GM23338 (cell line): ENCODE measurements around the gene MESD. TPM values are rescaled to one million over a fixed set of nuclear protein-coding genes. Genes with fewer than 3 reads are reported as not detected.

Experiments used
- ATAC-seq: fragments of 200-7000 bp; cut with Tn5 transposase; 3 replicates; pipeline ENCODE4 v1.9.1; 2020
- DNase-seq: peaks from one replicate; pipeline ENCODE4 v3.0.0-alpha.2; 2015; ENCODE audit warnings: low spot score
- H2AFZ ChIP-seq: fragments of 200-600 bp; sonication (generic); 2 replicates; pipeline ENCODE4 v1.8.0; 2016; ENCODE audit warnings: antibody characterized with exemption, mild to moderate bottlenecking, moderate library complexity
- H3F3A ChIP-seq: fragments of 200-600 bp; sonication (generic); replicated peaks from 2 replicates; pipeline ENCODE4 v1.8.0; 2017; ENCODE audit warnings: antibody characterized with exemption, mixed run types, low read depth
- H3K27ac ChIP-seq: fragments of 200-600 bp; sonication (generic); 2 replicates; pipeline ENCODE4 v1.6.1; 2016; ENCODE audit warnings: low read depth
- H3K27me3 ChIP-seq: fragments of 200-600 bp; sonication (generic); 2 replicates; pipeline ENCODE4 v1.8.0; 2016; ENCODE audit warnings: mild to moderate bottlenecking, mixed run types, moderate library complexity; ENCODE audit not compliant: insufficient read depth
- H3K36me3 ChIP-seq: fragments of 200-600 bp; sonication (generic); 2 replicates; pipeline ENCODE4 v1.8.0; 2016; ENCODE audit warnings: mild to moderate bottlenecking; ENCODE audit not compliant: insufficient read depth
- H3K4me1 ChIP-seq: fragments of 200-600 bp; sonication (generic); 2 replicates; pipeline ENCODE4 v1.8.0; 2016; ENCODE audit warnings: mild to moderate bottlenecking, moderate library complexity; ENCODE audit not compliant: insufficient read depth
- H3K4me2 ChIP-seq: fragments of 200-600 bp; sonication (generic); 2 replicates; pipeline ENCODE4 v1.7.1; 2017; ENCODE audit warnings: mixed run types
- H3K4me3 ChIP-seq: fragments of 200-600 bp; sonication (generic); 2 replicates; pipeline ENCODE4 v1.6.1; 2016; ENCODE audit warnings: mixed run types
- H3K79me2 ChIP-seq: fragments of 200-600 bp; sonication (generic); replicated peaks from 2 replicates; pipeline ENCODE4 v1.8.0; 2017; ENCODE audit warnings: mild to moderate bottlenecking; ENCODE audit not compliant: insufficient read depth
- H3K9me2 ChIP-seq: fragments of 200-600 bp; sonication (generic); 2 replicates; pipeline ENCODE4 v1.8.0; 2017; ENCODE audit not compliant: insufficient read depth
- H4K20me1 ChIP-seq: fragments of 200-600 bp; sonication (generic); replicated peaks from 2 replicates; pipeline ENCODE4 v1.8.0; 2017; ENCODE audit warnings: mild to moderate bottlenecking; ENCODE audit not compliant: insufficient read depth
- H3K27ac Mint-ChIP-seq: 2 replicates; pipeline ENCODE4 v1.8.0; 2020; ENCODE audit warnings: inconsistent platforms, mild to moderate bottlenecking, moderate library complexity, mixed read lengths
- H3K27me3 Mint-ChIP-seq: 3 replicates; pipeline ENCODE4 v1.8.0; 2022; ENCODE audit warnings: low read depth, mild to moderate bottlenecking, moderate library complexity, mixed read lengths, inconsistent platforms; ENCODE audit not compliant: insufficient read depth, poor library complexity
- H3K36me3 Mint-ChIP-seq: 3 replicates; pipeline ENCODE4 v1.8.0; 2021; ENCODE audit warnings: low read depth, mild to moderate bottlenecking, inconsistent platforms, moderate library complexity, mixed read lengths
- H3K4me1 Mint-ChIP-seq: 3 replicates; pipeline ENCODE4 v1.8.0; 2020; ENCODE audit warnings: mild to moderate bottlenecking, inconsistent platforms, mixed read lengths
- H3K4me3 Mint-ChIP-seq: 3 replicates; pipeline ENCODE4 v1.8.0; 2021; ENCODE audit warnings: moderate library complexity, mild to moderate bottlenecking, inconsistent platforms, mixed read lengths
- H3K9me3 Mint-ChIP-seq: 3 replicates; pipeline ENCODE4 v1.8.0; 2020; ENCODE audit warnings: moderate library complexity, mild to moderate bottlenecking, inconsistent platforms, mixed read lengths
- CTCF ChIP-seq, 2 experiments: fragments of 200-600 bp in 1 of 2; sonication (generic) in 1 of 2; conservative IDR thresholded peaks; 2 replicates each; pipeline versions ENCODE4 v1.5.1 to v1.6.1; 2016 to 2017; ENCODE audit warnings: antibody characterized with exemption in 2 of 2, low read depth in 2 of 2, mild to moderate bottlenecking in 2 of 2, moderate library complexity in 1 of 2
- EZH2 ChIP-seq: fragments of 200-600 bp; sonication (generic); IDR thresholded peaks from one replicate; pipeline ENCODE4 v1.8.0; 2017; ENCODE audit warnings: antibody characterized with exemption, mild to moderate bottlenecking, low read depth; ENCODE audit not compliant: unreplicated experiment
- EZH2phosphoT487 ChIP-seq: fragments of 200-600 bp; sonication (generic); IDR thresholded peaks from one replicate; pipeline ENCODE4 v1.8.1; 2018; ENCODE audit warnings: antibody characterized with exemption; ENCODE audit not compliant: unreplicated experiment
- JUNB ChIP-seq: IDR thresholded peaks from one replicate; pipeline ENCODE4 v1.6.1; 2016; ENCODE audit warnings: antibody characterized with exemption; ENCODE audit not compliant: unreplicated experiment
- NANOG ChIP-seq: IDR thresholded peaks from 2 replicates; pipeline ENCODE4 v1.6.1; 2016; ENCODE audit warnings: antibody characterized with exemption, borderline replicate concordance
- REST ChIP-seq: IDR thresholded peaks from one replicate; pipeline ENCODE4 v1.6.1; 2018; ENCODE audit warnings: antibody characterized with exemption; ENCODE audit not compliant: unreplicated experiment
- STAT1 ChIP-seq: IDR thresholded peaks from one replicate; pipeline ENCODE4 v1.6.1; 2016; ENCODE audit warnings: antibody characterized with exemption; ENCODE audit not compliant: unreplicated experiment
- ZNF331 ChIP-seq: fragments of 250-450 bp; sonication (Bioruptor Pico); IDR thresholded peaks from 2 replicates; pipeline ENCODE4 v1.5.0; 2020; ENCODE audit warnings: low read depth, mild to moderate bottlenecking, moderate library complexity
- polyA plus RNA-seq: library from polyadenylated mRNA; unstranded; fragments of >200 nt; fragmentation: Nextera tagmentation; extraction: Ambion mirVana; gene quantifications from 2 replicates; pipeline ENCODE4 v1.2.1, GENCODE V29; 2016
- total RNA-seq: library from RNA; depleted of rRNA; stranded (reverse); fragments of >200 nt; shearing (Covaris generic); gene quantifications from 2 replicates; pipeline ENCODE4 v1.2.3, GENCODE V29; 2014

Gene MESD
- total and polyA plus RNA-seq, 2 experiments from 2014 or later = 25.6 to 52.7 TPM

- TF ChIP-seq REST = no peak
These were observed 6.8 kb downstream of the MESD start (continued) for GRCh38 chr15:80982839-80983238.

- Mint-ChIP-seq H3K36me3 (peaks cover 38% of the 10 kb centered on the region), H3K4me1 (peaks cover 33% of the 10 kb centered on the region), H3K4me3 (no peak overlapping the region), H3K9me3 (no peaks in the 10 kb centered on the region), H3K27ac (no peak overlapping the region), H3K27me3 (peaks cover 5% of the 10 kb centered on the region)
- H3K27ac ChIP-seq = no peak overlapping the region
- H3K27me3 ChIP-seq = no peaks in the 10 kb centered on the region
- peaks cover 37% of the 10 kb centered on the region for H4K20me1 ChIP-seq
- TF ChIP-seq EZH2phosphoT487 (no peak), JUNB (no peak), CTCF (conservative IDR thresholded peaks at IDR 0.05; ENCODE audit: low read depth in 2 of 2) (peak; percentile 61), NANOG (no peak)
- peaks cover 61% of the 10 kb centered on the region for H3K79me2 ChIP-seq
- no peak overlapping the region for H3K4me3 ChIP-seq
- H3K4me1 ChIP-seq = peaks cover 27% of the 10 kb centered on the region
- H2AFZ ChIP-seq = no peak overlapping the region
- H3F3A ChIP-seq = no peaks in the 10 kb centered on the region
- no peak overlapping the region for H3K4me2 ChIP-seq
- DNase-seq (peak; percentile 53), ATAC-seq (peak; percentile 28; the same call in 1 of the 3 replicates)
- H3K36me3 ChIP-seq = peaks cover 12% of the 10 kb centered on the region
- no peaks in the 10 kb centered on the region for H3K9me2 ChIP-seq
These were observed 7.4 kb downstream of the MESD start for GRCh38 chr15:80982205-80982604.

GRCh38 chr15:80979538-80980200 is 9.9 kb downstream of the MESD start:
- H3K4me3 ChIP-seq = no peak overlapping the region
- H3K36me3 ChIP-seq = peaks cover 12% of the 10 kb centered on the region
- H3K4me1 ChIP-seq = peaks cover 4% of the 10 kb centered on the region; the same call in 1 of the 2 replicates
- Mint-ChIP-seq H3K36me3 (peaks cover 41% of the 10 kb centered on the region), H3K27ac (no peak overlapping the region), H3K4me3 (no peak overlapping the region), H3K27me3 (peaks cover 7% of the 10 kb centered on the region), H3K4me1 (peaks cover 21% of the 10 kb centered on the region), H3K9me3 (no peaks in the 10 kb centered on the region)
- peaks cover 61% of the 10 kb centered on the region for H3K79me2 ChIP-seq
- H2AFZ ChIP-seq = no peak overlapping the region
- no peak for DNase-seq
- H3K9me2 ChIP-seq = no peaks in the 10 kb centered on the region
- ATAC-seq = no peak
- no peak overlapping the region for H3K4me2 ChIP-seq
- H3K27ac ChIP-seq = peak overlapping the region; percentile 47; the same call in 1 of the 2 replicates
- peaks cover 29% of the 10 kb centered on the region for H4K20me1 ChIP-seq
- no peaks in the 10 kb centered on the region for H3K27me3 ChIP-seq
- no peaks in the 10 kb centered on the region for H3F3A ChIP-seq
- TF ChIP-seq REST (no peak), STAT1 (no peak), EZH2 (no peak), CTCF (conservative IDR thresholded peaks at IDR 0.05; ENCODE audit: low read depth in 2 of 2) (no peak), EZH2phosphoT487 (no peak), ZNF331 (CRISPR knock-in tag) (no peak), NANOG (no peak)
